ENCODE data around the gene AQP1.

The AQP1 gene

GRCh38 chr7:30901856-30902255 is 9.8 kb upstream of the AQP1 start:
- Histone ChIP-seq H3K14ac (ENCODE audit: low read length) (no peak overlapping the region), H3K4me2 (ENCODE audit: insufficient read depth, low read length, poor library complexity, severe bottlenecking) (no peak overlapping the region), H3K23ac (ENCODE audit: low read depth, low read length, poor library complexity) (no peak overlapping the region), H2AFZ (ENCODE audit: low read length) (no peak overlapping the region), H3K9me3 (replicated peaks in 1 of 2; ENCODE audit: control insufficient read depth in 2 of 2, insufficient read depth in 1 of 2, low read depth in 1 of 2, low read length in 2 of 2) (no peaks in the 10 kb centered on the region), H3K18ac (ENCODE audit: low read length) (no peak overlapping the region), H2BK12ac (ENCODE audit: low read length) (no peak overlapping the region), H3K4me3 (ENCODE audit: low read length in 2 of 2) (no peak overlapping the region), H3K27me3 (ENCODE audit: control insufficient read depth in 3 of 3, insufficient read depth in 3 of 3, low read depth in 1 of 3, low read length in 3 of 3) (peaks cover 0 to 10% (median 0%) of the 10 kb centered on the region in 3 experiments), H3K4ac (ENCODE audit: low read length) (no peak overlapping the region), H3K9ac (ENCODE audit: low read depth, low read length, poor library complexity) (no peak overlapping the region), H2BK120ac (ENCODE audit: low read depth, low read length) (no peak overlapping the region), H4K91ac (ENCODE audit: low read depth, low read length, poor library complexity) (no peak overlapping the region), H3K79me1 (ENCODE audit: low read depth, low read length) (no peaks in the 10 kb centered on the region), H3K27ac (replicated peaks; ENCODE audit: low read length) (no peak overlapping the region), H2BK5ac (ENCODE audit: low read length) (no peak overlapping the region), H3K4me1 (ENCODE audit: control insufficient read depth in 2 of 2, insufficient read depth in 1 of 2, low read depth in 1 of 2, low read length in 2 of 2) (peaks cover 0 to 2% of the 10 kb centered on the region in 2 donors), H4K8ac (ENCODE audit: low read depth, low read length) (no peak overlapping the region), H3K36me3 (replicated peaks in 1 of 2; ENCODE audit: control insufficient read depth in 2 of 2, insufficient read depth in 2 of 2, low read length in 2 of 2) (no peaks in the 10 kb centered on the region), H2AK5ac (ENCODE audit: low read depth, low read length) (no peak overlapping the region), H2BK15ac (ENCODE audit: low read length) (no peak overlapping the region)
- no CpG with 5 or more reads among the region's 2 CpGs for WGBS, 2 donors (ENCODE audit: extremely low coverage in 2 of 2, insufficient read length in 2 of 2, insufficient replicate concordance in 1 of 2)
- no peak for DNase-seq (ENCODE audit: low spot score)

- peaks cover 0 to 2% of the 10 kb centered on the region in 2 donors for H3K4me1 ChIP-seq (ENCODE audit: control insufficient read depth in 2 of 2, insufficient read depth in 1 of 2, low read depth in 1 of 2, low read length in 2 of 2)
- H3K27ac ChIP-seq (replicated peaks; ENCODE audit: low read length), result no peak overlapping the region
- H3K18ac ChIP-seq (ENCODE audit: low read length), result peak overlapping the region; percentile 6
- peak overlapping the region; percentile 33 for H2BK12ac ChIP-seq (ENCODE audit: low read length)
- H2AFZ ChIP-seq (ENCODE audit: low read length), result no peak overlapping the region
- no peak overlapping the region for H2BK15ac ChIP-seq (ENCODE audit: low read length)
- H3K4ac ChIP-seq (ENCODE audit: low read length), result no peak overlapping the region
- peak overlapping the region; percentile 4 for H2AK5ac ChIP-seq (ENCODE audit: low read depth, low read length)
- peaks cover 0 to 10% (median 0%) of the 10 kb centered on the region in 3 experiments for H3K27me3 ChIP-seq (ENCODE audit: control insufficient read depth in 3 of 3, insufficient read depth in 3 of 3, low read depth in 1 of 3, low read length in 3 of 3)
- H3K4me2 ChIP-seq (ENCODE audit: insufficient read depth, low read length, poor library complexity, severe bottlenecking), result no peak overlapping the region
- H3K36me3 ChIP-seq (replicated peaks in 1 of 2; ENCODE audit: control insufficient read depth in 2 of 2, insufficient read depth in 2 of 2, low read length in 2 of 2), result no peaks in the 10 kb centered on the region
- no peak overlapping the region for H2BK120ac ChIP-seq (ENCODE audit: low read depth, low read length)
- DNase-seq (ENCODE audit: low spot score), result no peak
- no peak overlapping the region for H4K91ac ChIP-seq (ENCODE audit: low read depth, low read length, poor library complexity)
- no peak overlapping the region for H4K8ac ChIP-seq (ENCODE audit: low read depth, low read length)
- H3K4me3 ChIP-seq (ENCODE audit: low read length in 2 of 2), result no peak overlapping the region
- no peak overlapping the region for H2BK5ac ChIP-seq (ENCODE audit: low read length)
- no peaks in the 10 kb centered on the region for H3K9me3 ChIP-seq (replicated peaks in 1 of 2; ENCODE audit: control insufficient read depth in 2 of 2, insufficient read depth in 1 of 2, low read depth in 1 of 2, low read length in 2 of 2)
- no peak overlapping the region for H3K14ac ChIP-seq (ENCODE audit: low read length)
- no peak overlapping the region for H3K23ac ChIP-seq (ENCODE audit: low read depth, low read length, poor library complexity)
- no CpG with 5 or more reads among the region's 11 CpGs for WGBS, 2 donors (ENCODE audit: extremely low coverage in 2 of 2, insufficient read length in 2 of 2, insufficient replicate concordance in 1 of 2)
- H3K79me1 ChIP-seq (ENCODE audit: low read depth, low read length), result no peaks in the 10 kb centered on the region
- no peak overlapping the region for H3K9ac ChIP-seq (ENCODE audit: low read depth, low read length, poor library complexity)
Observed at GRCh38 chr7:30902466-30902865, 9.2 kb upstream of the AQP1 start.

DNA sequence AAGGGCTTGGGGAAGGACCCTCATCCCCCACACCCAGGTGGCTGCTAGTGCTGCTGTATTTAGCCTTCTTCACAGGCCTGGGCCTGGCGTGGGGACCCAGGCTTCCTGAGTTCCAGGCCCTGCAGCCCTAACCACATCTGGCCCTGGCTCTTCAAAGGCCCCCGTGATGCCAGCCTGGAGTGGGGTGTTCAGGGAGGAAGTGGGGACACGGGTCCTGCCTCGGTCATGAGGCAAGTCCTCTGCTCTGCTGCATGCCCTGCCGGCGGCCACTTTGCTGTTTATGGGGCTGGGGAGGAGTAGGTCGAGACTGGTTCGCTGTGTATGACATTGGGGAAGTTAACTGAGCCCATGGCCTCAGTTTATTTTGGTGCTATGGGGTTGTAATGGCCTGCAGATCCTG is 8.5 kb upstream of the AQP1 start:
- Histone ChIP-seq H2AK5ac (ENCODE audit: low read depth, low read length) (no peak overlapping the region), H3K36me3 (replicated peaks in 1 of 2; ENCODE audit: control insufficient read depth in 2 of 2, insufficient read depth in 2 of 2, low read length in 2 of 2) (no peaks in the 10 kb centered on the region), H3K4me1 (ENCODE audit: control insufficient read depth in 2 of 2, insufficient read depth in 1 of 2, low read depth in 1 of 2, low read length in 2 of 2) (peaks cover 0 to 2% of the 10 kb centered on the region in 2 donors), H3K9ac (ENCODE audit: low read depth, low read length, poor library complexity) (no peak overlapping the region), H3K4me2 (ENCODE audit: insufficient read depth, low read length, poor library complexity, severe bottlenecking) (no peak overlapping the region), H2AFZ (ENCODE audit: low read length) (no peak overlapping the region), H2BK5ac (ENCODE audit: low read length) (no peak overlapping the region), H3K4me3 (ENCODE audit: low read length in 2 of 2) (no peak overlapping the region), H4K8ac (ENCODE audit: low read depth, low read length) (no peak overlapping the region), H3K9me3 (replicated peaks in 1 of 2; ENCODE audit: control insufficient read depth in 2 of 2, insufficient read depth in 1 of 2, low read depth in 1 of 2, low read length in 2 of 2) (no peaks in the 10 kb centered on the region), H3K27me3 (ENCODE audit: control insufficient read depth in 3 of 3, insufficient read depth in 3 of 3, low read depth in 1 of 3, low read length in 3 of 3) (peaks cover 0 to 10% (median 0%) of the 10 kb centered on the region in 3 experiments), H2BK15ac (ENCODE audit: low read length) (peak overlapping the region; percentile 0), H4K91ac (ENCODE audit: low read depth, low read length, poor library complexity) (no peak overlapping the region), H2BK120ac (ENCODE audit: low read depth, low read length) (no peak overlapping the region), H2BK12ac (ENCODE audit: low read length) (no peak overlapping the region), H3K79me1 (ENCODE audit: low read depth, low read length) (no peaks in the 10 kb centered on the region), H3K23ac (ENCODE audit: low read depth, low read length, poor library complexity) (no peak overlapping the region), H3K27ac (replicated peaks; ENCODE audit: low read length) (no peak overlapping the region), H3K14ac (ENCODE audit: low read length) (no peak overlapping the region), H3K18ac (ENCODE audit: low read length) (no peak overlapping the region), H3K4ac (ENCODE audit: low read length) (no peak overlapping the region)
- DNase-seq (ENCODE audit: low spot score), result no peak
- WGBS, 2 donors (ENCODE audit: extremely low coverage in 2 of 2, insufficient read length in 2 of 2, insufficient replicate concordance in 1 of 2), result no CpG with 5 or more reads among the region's 8 CpGs

DNA sequence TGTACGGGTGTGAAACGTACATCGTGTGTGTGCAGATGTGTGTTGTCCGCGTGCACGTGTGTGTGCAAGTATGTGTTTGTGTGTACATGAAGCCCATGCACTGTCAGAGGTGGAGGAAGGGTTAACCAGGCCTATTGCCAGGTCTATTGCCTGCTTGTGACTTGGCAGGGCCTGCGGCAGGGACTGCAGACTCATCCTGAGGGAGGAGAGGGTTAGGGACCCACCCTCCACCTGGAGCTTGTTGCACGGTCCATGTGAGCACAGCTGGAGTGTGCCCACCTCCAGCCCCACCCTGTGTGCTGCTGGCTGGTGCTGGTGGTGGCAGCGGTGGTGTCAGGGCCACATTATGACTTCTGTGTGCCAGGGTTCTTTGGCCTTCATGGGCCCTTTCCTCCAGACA is 7.1 kb upstream of the AQP1 start:
- Histone ChIP-seq H2BK15ac (ENCODE audit: low read length) (peak overlapping the region; percentile 38), H2AK5ac (ENCODE audit: low read depth, low read length) (no peak overlapping the region), H2BK12ac (ENCODE audit: low read length) (no peak overlapping the region), H2AFZ (ENCODE audit: low read length) (no peak overlapping the region), H2BK120ac (ENCODE audit: low read depth, low read length) (no peak overlapping the region), H3K4ac (ENCODE audit: low read length) (peak overlapping the region; percentile 58), H3K4me2 (ENCODE audit: insufficient read depth, low read length, poor library complexity, severe bottlenecking) (no peak overlapping the region), H3K36me3 (replicated peaks in 1 of 2; ENCODE audit: control insufficient read depth in 2 of 2, insufficient read depth in 2 of 2, low read length in 2 of 2) (no peaks in the 10 kb centered on the region), H2BK5ac (ENCODE audit: low read length) (peak overlapping the region; percentile 63), H4K91ac (ENCODE audit: low read depth, low read length, poor library complexity) (no peak overlapping the region), H3K14ac (ENCODE audit: low read length) (no peak overlapping the region), H4K8ac (ENCODE audit: low read depth, low read length) (no peak overlapping the region), H3K9ac (ENCODE audit: low read depth, low read length, poor library complexity) (no peak overlapping the region), H3K18ac (ENCODE audit: low read length) (peak overlapping the region; percentile 87), H3K9me3 (replicated peaks in 1 of 2; ENCODE audit: control insufficient read depth in 2 of 2, insufficient read depth in 1 of 2, low read depth in 1 of 2, low read length in 2 of 2) (no peaks in the 10 kb centered on the region), H3K23ac (ENCODE audit: low read depth, low read length, poor library complexity) (no peak overlapping the region), H3K27ac (replicated peaks; ENCODE audit: low read length) (no peak overlapping the region), H3K27me3 (ENCODE audit: control insufficient read depth in 3 of 3, insufficient read depth in 3 of 3, low read depth in 1 of 3, low read length in 3 of 3) (peaks cover 0 to 15% (median 0%) of the 10 kb centered on the region in 3 experiments), H3K4me3 (ENCODE audit: low read length in 2 of 2) (peak overlapping the region in 1 of 2 donors; percentile 15), H3K4me1 (ENCODE audit: control insufficient read depth in 2 of 2, insufficient read depth in 1 of 2, low read depth in 1 of 2, low read length in 2 of 2) (peaks cover 0 to 4% of the 10 kb centered on the region in 2 donors), H3K79me1 (ENCODE audit: low read depth, low read length) (no peaks in the 10 kb centered on the region)
- no CpG with 5 or more reads among the region's 9 CpGs for WGBS, 2 donors (ENCODE audit: extremely low coverage in 2 of 2, insufficient read length in 2 of 2, insufficient replicate concordance in 1 of 2)
- no peak for DNase-seq (ENCODE audit: low spot score)

All from neuronal stem cell (in vitro differentiated cells).